Measurements from ENCODE around the gene GAS2L1.

The GAS2L1 gene

DNA sequence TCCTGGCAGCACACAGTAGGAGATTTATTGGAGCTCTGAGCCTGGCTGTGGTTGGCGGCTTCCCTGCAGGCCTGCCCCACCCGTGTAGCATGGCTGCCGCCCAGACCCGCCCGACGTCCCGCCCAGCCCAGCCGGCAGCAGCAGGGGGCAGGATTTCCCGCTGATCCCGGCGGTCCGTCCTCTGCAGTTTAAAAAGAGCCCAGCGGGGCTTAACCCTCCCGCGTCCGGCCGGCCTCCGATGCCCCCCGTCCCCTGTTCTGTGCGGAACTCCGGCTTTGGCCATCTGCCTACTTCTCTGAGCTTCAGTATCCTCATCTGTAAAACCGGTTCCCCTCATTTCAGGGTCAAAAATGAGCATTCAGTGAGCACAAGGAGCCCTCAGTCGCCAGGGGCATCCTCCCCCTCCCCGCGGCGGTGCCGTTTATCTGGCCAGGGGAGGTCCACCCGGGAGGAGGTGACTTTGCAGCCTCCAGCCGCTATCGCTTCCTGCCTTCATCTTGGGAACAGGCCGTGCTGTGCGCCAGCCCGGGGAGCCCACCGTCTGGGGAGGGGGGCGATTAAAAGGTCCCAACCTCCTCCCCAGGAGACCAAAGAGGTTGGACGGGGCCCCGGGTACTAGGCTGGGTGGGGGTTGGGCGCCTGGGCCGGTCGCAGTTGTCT is at the start of gene GAS2L1:
TSS of gene GAS2L1 (plus strand) at position 476 of the 660 bp plus-strand sequence. CDS start 1,456 bp downstream, outside the sequence.
- DNase-seq (ENCODE audit: low read depth), result peak; percentile 76

GRCh38 chr22:29257751-29258181 is 48.7 kb upstream of the GAS2L1 start:
- no peak for DNase-seq (ENCODE audit: low read depth)

DNA sequence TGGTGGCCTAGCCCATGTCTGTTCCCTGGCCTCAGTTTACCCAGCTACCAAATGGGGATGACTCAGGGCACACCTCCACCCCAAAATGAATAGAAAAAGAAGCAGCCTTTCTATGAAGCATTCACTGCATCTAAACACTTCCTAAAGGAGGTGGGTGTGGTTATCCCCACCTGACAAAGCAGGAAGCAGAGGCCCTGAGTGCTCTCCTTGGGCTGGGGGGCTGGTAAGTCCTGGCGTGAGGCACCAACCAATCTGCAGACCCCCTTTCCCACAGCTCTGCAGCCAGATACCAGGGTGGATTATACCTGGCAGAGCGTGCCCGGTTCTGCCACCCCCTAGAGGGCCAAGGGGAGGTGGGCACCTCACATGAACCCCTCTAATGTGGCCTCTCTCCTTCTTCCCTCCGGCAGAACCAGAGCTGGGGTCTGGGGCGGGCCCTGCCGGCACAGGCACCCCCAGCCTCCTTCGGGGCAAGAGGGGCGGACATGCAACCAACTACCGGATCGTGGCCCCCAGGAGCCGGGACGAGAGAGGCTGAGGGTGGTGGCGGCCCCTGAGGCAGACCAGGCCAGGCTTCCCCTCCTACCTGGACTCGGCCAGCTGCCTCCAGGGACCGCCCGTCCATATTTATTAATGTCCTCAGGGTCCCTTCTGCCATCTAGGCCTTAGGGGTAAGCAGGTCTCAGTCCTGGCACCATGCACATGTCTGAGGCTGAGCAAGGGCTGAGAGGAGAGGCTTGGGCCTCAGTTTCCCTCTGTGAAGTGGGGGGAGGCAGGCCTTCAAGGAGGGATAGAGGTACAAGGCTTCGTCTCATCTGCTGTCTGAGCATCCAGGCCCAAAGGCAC is 47.8 kb upstream of the GAS2L1 start:
- no peak for DNase-seq (ENCODE audit: low read depth)

DNA sequence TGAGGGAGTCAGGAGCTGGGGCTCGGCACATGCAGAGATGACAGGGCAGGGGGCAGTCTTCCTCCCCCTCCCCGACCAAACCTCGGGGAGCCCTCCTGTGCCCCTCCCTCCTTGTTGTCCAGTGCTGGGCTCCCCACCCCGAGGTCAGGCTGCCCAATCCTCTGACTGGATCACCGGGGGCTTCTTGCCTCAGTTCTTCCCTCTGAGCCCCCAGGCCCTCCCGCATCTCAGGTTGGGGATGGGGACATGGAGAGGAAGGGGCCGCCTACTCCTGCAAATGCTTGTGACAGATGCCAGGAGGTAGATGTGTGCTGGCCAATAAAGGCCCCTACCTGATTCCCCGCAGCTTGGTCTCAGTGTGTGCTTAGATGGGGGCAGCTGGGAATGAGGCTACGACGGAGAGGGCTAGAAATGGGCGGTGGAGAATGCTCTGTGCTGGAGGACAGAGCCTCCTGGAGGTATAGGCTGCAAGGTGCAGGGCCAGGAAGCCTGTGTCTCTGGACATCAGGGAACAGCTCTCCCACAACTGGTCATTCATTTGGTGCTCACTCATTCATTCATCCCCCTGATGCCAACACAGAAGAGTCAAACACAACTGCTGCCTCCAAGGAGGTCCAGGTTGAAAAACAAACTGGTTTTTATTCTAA is 47.1 kb upstream of the GAS2L1 start:
- no peak for DNase-seq (ENCODE audit: low read depth)

DNA sequence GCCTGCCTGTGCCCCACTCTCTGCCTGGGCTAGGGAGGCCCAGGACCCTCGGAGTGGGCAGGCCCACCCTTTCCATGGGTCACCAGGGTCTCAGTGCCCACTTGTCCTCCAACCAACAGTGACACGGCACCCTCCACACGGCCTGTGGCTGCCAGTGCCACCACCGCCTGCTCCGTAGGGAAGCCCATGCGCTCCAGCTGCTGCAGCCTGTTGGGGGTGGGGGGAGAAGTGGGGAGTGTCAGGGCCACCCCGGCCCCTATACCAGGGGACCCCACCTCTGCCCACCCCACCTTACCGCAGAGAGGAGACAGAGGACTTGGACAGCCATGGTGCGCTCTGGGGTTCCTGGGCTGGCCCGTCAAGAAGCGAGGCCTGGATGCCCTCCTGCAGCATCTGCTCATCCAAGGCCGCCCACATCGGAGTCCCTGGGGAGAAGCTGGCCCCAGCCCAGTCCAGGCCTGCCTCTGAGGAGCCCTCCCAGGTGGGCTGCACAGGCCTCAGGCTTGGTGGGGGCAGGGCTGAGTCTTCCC is 46.4 kb upstream of the GAS2L1 start:
- DNase-seq (ENCODE audit: low read depth), result no peak

GRCh38 chr22:29260601-29261315 is 45.7 kb upstream of the GAS2L1 start:
- no peak for DNase-seq (ENCODE audit: low read depth)

DNA sequence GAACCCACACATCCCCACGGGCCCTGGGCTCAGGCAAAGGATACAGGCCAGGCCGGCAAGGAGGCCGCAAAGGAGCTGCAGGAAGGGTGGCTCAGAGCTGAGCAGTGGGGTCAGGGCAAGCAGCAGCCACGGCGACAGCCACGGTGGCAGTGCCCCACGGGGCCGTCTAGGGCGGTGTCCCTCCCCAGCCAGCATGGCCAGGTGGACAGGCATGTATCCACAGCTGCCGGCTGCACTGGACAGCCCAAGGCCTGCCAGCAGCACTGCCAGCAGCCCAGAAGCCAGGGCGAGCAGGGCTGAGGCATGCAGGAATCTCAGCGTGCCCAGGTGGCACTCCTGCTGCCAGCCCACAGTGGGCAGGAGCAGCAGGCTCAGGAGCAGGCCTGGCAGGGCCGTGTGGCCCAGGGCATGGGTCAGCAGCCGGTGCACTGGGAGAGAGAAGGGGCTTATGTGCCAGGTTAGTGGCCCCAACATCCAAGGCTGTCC is 42.6 kb upstream of the GAS2L1 start:
- no peak for DNase-seq (ENCODE audit: low read depth)

- DNase-seq (ENCODE audit: low read depth), result no peak
These were observed 41.1 kb upstream of the GAS2L1 start for GRCh38 chr22:29265305-29265704.

DNA sequence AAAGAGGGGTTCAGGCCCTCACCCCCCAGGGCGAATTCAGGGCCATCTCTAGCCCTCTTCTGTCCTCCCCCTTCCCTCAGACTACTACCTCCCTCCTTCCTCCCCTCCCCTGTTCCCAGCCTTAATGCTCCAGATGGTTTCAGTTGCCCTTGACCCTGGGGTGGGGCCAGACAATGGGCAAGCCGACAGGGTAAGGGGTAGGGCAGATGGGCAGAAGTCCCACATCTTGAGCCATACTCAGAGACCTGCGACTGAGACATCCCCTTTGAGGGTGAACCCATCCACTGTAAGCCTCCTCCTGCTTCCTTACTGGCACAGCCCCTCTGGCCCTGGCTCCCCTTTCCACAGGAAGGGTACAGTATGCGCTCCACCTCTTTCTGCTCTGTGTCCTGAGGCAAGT is 40.5 kb upstream of the GAS2L1 start:
- no peak for DNase-seq (ENCODE audit: low read depth)

DNA sequence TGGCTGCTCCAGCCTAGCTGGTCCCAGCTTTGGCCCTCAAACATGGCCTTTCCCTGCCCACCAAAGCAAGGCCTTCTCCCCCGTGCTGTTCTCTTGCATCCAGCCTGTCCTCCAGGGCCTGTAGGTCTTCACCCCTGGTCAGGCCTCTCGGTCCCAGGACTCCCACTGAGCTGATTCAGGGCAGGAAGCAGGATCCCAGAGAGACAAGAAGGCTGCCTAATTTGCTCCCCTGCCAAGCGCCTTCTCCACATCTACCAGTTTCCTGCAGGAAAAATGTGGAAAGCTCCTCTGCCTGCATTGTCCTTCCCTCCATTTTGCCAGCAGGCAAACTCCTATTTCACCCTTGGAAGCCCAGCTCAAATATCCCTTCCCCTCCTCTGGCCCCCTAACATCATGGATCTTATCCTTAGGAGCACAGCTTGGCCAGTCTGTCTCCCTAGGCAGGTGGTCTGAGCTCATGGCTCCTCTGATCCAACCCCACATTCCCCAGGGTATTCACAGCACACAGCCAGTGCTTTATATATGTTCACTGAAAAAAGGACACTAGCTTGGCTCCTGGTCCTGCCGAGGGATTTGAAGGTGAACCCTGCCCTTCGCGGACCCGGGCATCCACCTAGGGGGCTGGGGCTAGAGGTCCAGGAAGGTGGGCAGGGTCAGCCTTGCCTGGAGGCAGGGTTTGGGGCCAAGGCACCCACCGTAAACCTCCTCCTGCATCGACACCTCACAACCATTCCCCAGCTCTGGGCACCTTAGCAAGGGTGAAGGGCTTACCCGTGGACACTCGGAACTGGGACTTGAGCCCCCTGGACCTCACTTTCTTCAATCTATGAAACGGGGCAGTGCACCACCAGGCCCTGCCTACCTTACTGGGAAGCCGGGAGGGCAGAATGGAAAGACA is 39.6 kb upstream of the GAS2L1 start:
- no peak for DNase-seq (ENCODE audit: low read depth)

GRCh38 chr22:29267462-29267857 is 39.0 kb upstream of the GAS2L1 start:
- no peak for DNase-seq (ENCODE audit: low read depth)

DNA sequence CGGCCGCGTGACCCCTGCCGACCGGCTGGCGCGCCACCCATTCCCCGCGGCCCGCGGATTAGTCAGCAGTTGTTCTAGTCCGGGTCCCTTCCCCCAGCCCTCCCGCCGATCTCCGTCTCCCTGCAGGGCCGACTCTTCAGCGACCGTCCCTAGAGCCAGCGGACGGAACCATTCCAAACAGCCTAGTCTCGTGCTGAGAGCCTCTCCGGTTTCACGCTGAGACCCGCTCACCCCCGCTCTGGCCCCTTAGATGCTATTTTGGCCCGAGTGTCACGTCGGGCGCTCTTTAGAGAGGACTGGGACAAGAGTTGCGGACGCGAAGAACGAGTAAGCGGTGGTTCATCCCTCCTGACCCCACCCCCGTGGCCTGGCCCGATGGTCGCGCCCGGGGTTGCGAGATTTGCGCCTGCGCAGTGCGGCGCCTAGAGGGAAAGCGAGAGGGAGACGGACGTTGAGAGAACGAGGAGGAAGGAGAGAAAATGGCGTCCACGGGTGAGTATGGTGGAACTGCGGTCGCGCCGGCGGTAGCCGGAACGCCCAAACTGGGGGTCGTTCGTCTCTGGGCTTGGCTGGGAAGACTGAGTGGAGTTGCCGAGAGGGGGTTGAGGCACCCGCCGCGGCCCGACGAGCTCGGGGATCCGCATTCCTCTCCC is 38.5 kb upstream of the GAS2L1 start, which contains the start of the genes EWSR1 and RHBDD3:
TSS of gene EWSR1 (plus strand) at position 411 of the 653 bp plus-strand sequence. CDS start at position 480, 69 bp downstream.
TSS of gene RHBDD3 (minus strand) at position 124 of the 653 bp plus-strand sequence. CDS start 2,355 bp downstream, outside the sequence.
- peak; percentile 97 for DNase-seq (ENCODE audit: low read depth)

DNA sequence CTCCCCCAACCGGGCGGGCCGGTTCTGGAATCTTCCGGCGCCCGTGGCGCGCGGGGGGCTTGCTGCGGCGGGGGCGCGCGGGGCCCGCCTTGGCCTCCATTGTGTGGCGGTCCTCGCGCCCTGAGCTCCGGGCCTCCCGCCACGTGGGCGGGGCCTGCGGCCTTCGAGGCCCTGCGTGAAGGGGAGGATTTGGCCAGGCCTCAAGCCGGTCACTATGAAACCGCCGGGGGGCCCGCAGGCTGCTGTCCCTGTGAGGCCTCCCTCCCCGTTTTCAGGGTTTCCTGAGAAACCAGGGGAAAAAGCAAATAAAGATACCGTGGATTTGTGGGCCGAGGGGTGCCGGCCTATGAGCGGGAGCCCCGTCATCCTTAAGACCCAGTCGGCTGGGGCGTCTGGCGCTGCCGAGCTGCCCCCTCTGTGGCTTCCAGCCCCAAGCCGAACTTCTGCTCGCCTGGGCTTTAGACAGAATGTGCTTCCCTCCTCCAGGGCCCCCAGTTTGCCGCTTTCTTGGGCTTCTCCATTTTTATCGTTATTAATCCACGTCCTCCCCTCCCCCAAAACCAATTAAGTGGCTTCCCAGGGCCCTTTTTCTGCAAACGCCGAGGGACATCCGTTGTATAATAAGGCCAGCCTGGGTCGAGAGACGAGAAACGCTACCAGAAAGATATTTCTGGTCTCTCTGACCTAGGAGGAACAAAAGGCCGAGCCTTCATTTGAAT is 37.8 kb upstream of the GAS2L1 start:
- peak; percentile 60 for DNase-seq (ENCODE audit: low read depth)

- DNase-seq (ENCODE audit: low read depth), result no peak
These were observed 37.2 kb upstream of the GAS2L1 start for GRCh38 chr22:29269230-29269604.

- DNase-seq (ENCODE audit: low read depth), result peak; percentile 19
These were observed 36.5 kb upstream of the GAS2L1 start for GRCh38 chr22:29269731-29270474.

GRCh38 chr22:29270475-29271271 is 35.8 kb upstream of the GAS2L1 start:
- DNase-seq (ENCODE audit: low read depth), result peak; percentile 91

GRCh38 chr22:29272624-29273023 is 33.8 kb upstream of the GAS2L1 start:
- DNase-seq (ENCODE audit: low read depth), result no peak

DNA sequence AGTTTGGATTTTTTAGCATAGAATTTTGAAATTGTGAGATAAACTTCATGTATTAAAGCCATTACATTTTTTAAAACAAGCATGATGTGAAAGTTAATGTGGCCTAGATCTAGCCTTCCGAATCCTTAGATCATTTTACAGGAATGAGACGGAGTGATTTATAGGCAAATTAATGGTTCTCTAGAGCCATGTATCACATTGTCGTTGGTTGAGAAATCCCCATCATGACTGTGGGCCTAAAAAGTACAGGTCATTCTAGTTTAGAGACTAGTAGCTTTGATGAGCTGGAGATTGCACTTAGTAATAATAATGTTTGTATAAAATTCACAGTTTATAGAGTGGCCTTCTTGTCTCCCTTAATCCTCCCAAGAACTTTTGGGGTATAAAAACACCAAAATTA is 31.3 kb upstream of the GAS2L1 start:
- peak; percentile 36 for DNase-seq (ENCODE audit: low read depth)
